H1 (cell line): Measurements from ENCODE around the gene KDSR. TPM values are rescaled to one million over a fixed set of nuclear protein-coding genes. Genes with fewer than 3 reads are reported as not detected.

Source experiments
- BACH1 ChIP-seq: IDR thresholded peaks from 2 replicates; pipeline ENCODE4 v1.6.1; 2012; ENCODE audit warnings: low read length, improper control_type of control experiment
- CTCF ChIP-seq, 3 experiments: IDR thresholded peaks; 1 replicate in 2 of 3; 2 replicates in 1 of 3; pipeline versions ENCODE4 v1.5.1 to v1.6.1; 2011; ENCODE audit warnings: low read length in 3 of 3, mild to moderate bottlenecking in 3 of 3, inconsistent platforms in 2 of 3, low read depth in 1 of 3, moderate library complexity in 1 of 3; ENCODE audit not compliant: insufficient read depth in 1 of 3; ENCODE audit errors: control extremely low read depth in 1 of 3
- FOSL1 ChIP-seq: IDR thresholded peaks from 2 replicates; pipeline ENCODE4 v1.6.1; 2011; ENCODE audit warnings: mild to moderate bottlenecking, low read depth, low read length, moderate library complexity; ENCODE audit not compliant: insufficient read depth
- KDM1A ChIP-seq: fragments of 200-600, 300-600 bp; sonication (generic); IDR thresholded peaks from 2 replicates; pipeline ENCODE4 v1.7.1; 2016; ENCODE audit warnings: mild to moderate bottlenecking, low read length, borderline replicate concordance
- MAFK ChIP-seq: IDR thresholded peaks from 2 replicates; pipeline ENCODE4 v1.6.1; 2012; ENCODE audit warnings: low read depth, mild to moderate bottlenecking, improper control_type of control experiment, low read length
- RBBP5 ChIP-seq: IDR thresholded peaks from 2 replicates; pipeline ENCODE4 v1.7.1; 2012; ENCODE audit warnings: low read depth, mild to moderate bottlenecking, inconsistent platforms, low read length, moderate library complexity, borderline replicate concordance
- RXRA ChIP-seq: IDR thresholded peaks from 2 replicates; pipeline ENCODE4 v1.6.1; 2011; ENCODE audit warnings: low read depth, mild to moderate bottlenecking, low read length, moderate library complexity; ENCODE audit not compliant: insufficient read depth
- polyA plus RNA-seq, 7 experiments: library from polyadenylated mRNA; depleted of rRNA in 3 of 7; stranded (reverse) in 5 of 7; unstranded in 2 of 7; fragments of >200 nt in 5 of 7; fragments of 200-250 nt in 2 of 7; gene quantifications; 1 replicate in 5 of 7; 2 replicates in 1 of 7; 4 replicates in 1 of 7; pipeline versions ENCODE4 v1.2.1 to v1.2.3, GENCODE V29; 2011 to 2013; ENCODE audit warnings: missing spikeins in 2 of 7, mixed read lengths in 2 of 7
- total RNA-seq: library from RNA; stranded (reverse); fragmentation: NEBNext Ultra II Directional; extraction: Animal tissue kit (Norgen Biotek cat#: 25700); gene quantifications from 2 replicates; pipeline ENCODE4 v1.2.1, GENCODE V29; 2021

Gene KDSR
- total and polyA plus RNA-seq, 2 of the 8 experiments (the other 6 are each of a cell fraction or from before 2014, with no cell fraction given): 12.4 to 50.5 TPM

DNA sequence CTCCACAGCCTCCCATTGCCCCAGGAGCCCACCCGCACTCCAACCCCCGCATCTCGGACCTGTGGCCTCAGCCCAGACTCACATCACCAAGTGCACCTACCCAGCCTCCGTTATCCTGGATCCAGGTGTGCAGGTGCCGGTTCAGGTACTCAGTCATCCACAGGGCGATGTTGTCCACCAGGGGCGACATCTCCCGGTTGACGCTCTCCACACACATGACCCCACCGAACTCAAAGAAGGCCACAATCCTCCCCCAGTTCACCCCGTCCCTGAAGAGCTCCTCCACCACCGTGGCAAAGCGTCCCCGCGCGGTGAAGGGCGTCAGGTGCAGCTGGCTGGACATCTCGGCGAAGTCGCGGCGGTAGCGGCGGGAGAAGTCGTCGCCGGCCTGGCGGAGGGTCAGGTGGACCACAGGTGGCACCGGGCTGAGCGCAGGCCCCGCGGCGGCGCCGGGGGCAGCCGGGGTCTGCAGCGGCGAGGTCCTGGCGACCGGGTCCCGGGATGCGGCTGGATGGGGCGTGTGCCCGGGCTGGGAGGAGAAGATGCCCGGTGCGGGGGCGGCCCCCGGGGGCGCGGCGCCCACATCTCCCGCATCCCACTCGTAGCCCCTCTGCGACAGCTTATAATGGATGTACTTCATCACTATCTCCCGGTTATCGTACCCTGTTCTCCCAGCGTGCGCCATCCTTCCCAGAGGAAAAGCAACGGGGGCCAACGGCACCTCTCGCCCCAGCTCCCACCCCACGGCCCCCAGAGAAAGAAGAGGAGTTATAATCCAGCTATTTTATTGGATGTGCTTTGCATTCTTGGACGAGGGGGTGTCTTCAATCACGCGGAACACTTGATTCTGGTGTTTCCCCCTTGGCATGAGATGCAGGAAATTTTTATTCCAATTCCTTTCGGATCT lies 48.8 kb downstream of the KDSR start (continued):
- TF ChIP-seq RXRA: no peak
- peak; percentile 25; the same call in 1 of the 2 replicates for TF ChIP-seq KDM1A
- TF ChIP-seq BACH1: peak; percentile 28; the same call in 1 of the 2 replicates
- 0 out of 2 replicates have a peak, but pooled peaks have one; percentile 25 for TF ChIP-seq RBBP5
- TF ChIP-seq CTCF (IDR thresholded peaks at IDR 0.05; ENCODE audit: control extremely low read depth in 1 of 3, insufficient read depth in 1 of 3, low read depth in 1 of 3, low read length in 3 of 3): peak; percentile 75 to 95 (median 95)
- no peak for TF ChIP-seq MAFK
- TF ChIP-seq FOSL1: no peak
